Hepatocyte (in vitro differentiated cells): ENCODE data around the gene KLHL26. TPM values are rescaled to one million over a fixed set of nuclear protein-coding genes. Genes with fewer than 3 reads are reported as not detected.

ENCODE experiments used
- DNase-seq: peaks from one replicate; pipeline ENCODE4 v3.0.0-alpha.2; 2016; ENCODE audit warnings: low spot score
- H2AFZ ChIP-seq: fragments of 200-600 bp; sonication (generic); 2 replicates; pipeline ENCODE4 v1.6.0; 2016; ENCODE audit warnings: antibody characterized with exemption, mild to moderate bottlenecking
- H3K27ac ChIP-seq: fragments of 200-600 bp; sonication (generic); 2 replicates; pipeline ENCODE4 v1.5.1; 2016; ENCODE audit warnings: mild to moderate bottlenecking
- H3K27me3 ChIP-seq: fragments of 200-600 bp; sonication (generic); 2 replicates; pipeline ENCODE4 v1.6.1; 2016
- H3K36me3 ChIP-seq: fragments of 200-600 bp; sonication (generic); replicated peaks from 2 replicates; pipeline ENCODE4 v1.5.1; 2016; ENCODE audit warnings: low read depth; ENCODE audit not compliant: insufficient read depth
- H3K4me1 ChIP-seq: fragments of 200-600 bp; sonication (generic); 2 replicates; pipeline ENCODE4 v1.5.1; 2016; ENCODE audit warnings: mild to moderate bottlenecking, moderate library complexity; ENCODE audit not compliant: insufficient read depth
- H3K4me2 ChIP-seq: fragments of 200-600 bp; sonication (generic); 2 replicates; pipeline ENCODE4 v1.6.0; 2016
- H3K4me3 ChIP-seq: fragments of 200-600 bp; sonication (generic); 2 replicates; pipeline ENCODE4 v1.5.1; 2016; ENCODE audit warnings: mild to moderate bottlenecking
- H3K79me2 ChIP-seq: fragments of 200-600 bp; sonication (generic); 2 replicates; pipeline ENCODE4 v1.6.0; 2017; ENCODE audit warnings: mild to moderate bottlenecking
- H3K9me2 ChIP-seq: fragments of 200-600 bp; sonication (generic); replicated peaks from 2 replicates; pipeline ENCODE4 v1.6.0; 2017; ENCODE audit warnings: mild to moderate bottlenecking; ENCODE audit not compliant: insufficient read depth
- H3K9me3 ChIP-seq: fragments of 200-600 bp; sonication (generic); 2 replicates; pipeline ENCODE4 v1.5.1; 2016; ENCODE audit warnings: low read depth, mild to moderate bottlenecking
- H4K20me1 ChIP-seq: fragments of 200-600 bp; sonication (generic); 2 replicates; pipeline ENCODE4 v1.6.0; 2016; ENCODE audit warnings: mild to moderate bottlenecking; ENCODE audit not compliant: insufficient read depth, poor library complexity, severe bottlenecking
- EZH2 ChIP-seq: fragments of 200-600 bp; sonication (generic); IDR thresholded peaks from 2 replicates; pipeline ENCODE4 v1.6.1; 2016; ENCODE audit warnings: antibody characterized with exemption, mild to moderate bottlenecking, borderline replicate concordance
- EZH2phosphoT487 ChIP-seq: fragments of 200-600 bp; sonication (generic); IDR thresholded peaks from one replicate; pipeline ENCODE4 v1.6.1; 2018; ENCODE audit warnings: antibody characterized with exemption, mild to moderate bottlenecking, low read depth, moderate library complexity; ENCODE audit not compliant: unreplicated experiment, severe bottlenecking
- WGBS: methylation state at CpG from one replicate; pipeline ENCODE4 v1.1.6; 2016; ENCODE audit warnings: low lambda C conversion rate; ENCODE audit errors: missing lambda C conversion rate; 5-methylcytosine and 5-hydroxymethylcytosine counted together
- polyA plus RNA-seq: library from polyadenylated mRNA; unstranded; fragments of >200 nt; fragmentation: Nextera tagmentation; extraction: Ambion mirVana; gene quantifications from 2 replicates; pipeline ENCODE4 v1.2.1, GENCODE V29; 2016
- total RNA-seq: library from RNA; depleted of rRNA; stranded (reverse); fragments of >200 nt; gene quantifications from 2 replicates; pipeline ENCODE4 v1.2.3, GENCODE V29; 2014
- TF ChIP-seq, protein P1 (sequence below): fragments of 200-600 bp; sonication (generic); IDR thresholded peaks from 2 replicates; pipeline ENCODE4 v1.5.1; 2016; ENCODE audit warnings: antibody characterized with exemption, mild to moderate bottlenecking; ENCODE audit not compliant: poor library complexity

KLHL26 gene
- total and polyA plus RNA-seq, 2 experiments from 2014 or later, result 5.0 to 7.6 TPM

- Histone ChIP-seq H3K27ac (peak overlapping the region; percentile 62), H2AFZ (no peak overlapping the region), H3K9me3 (no peaks in the 10 kb centered on the region), H3K36me3 (no peaks in the 10 kb centered on the region), H3K27me3 (no peaks in the 10 kb centered on the region), H3K4me1 (peaks cover 22% of the 10 kb centered on the region), H3K9me2 (no peaks in the 10 kb centered on the region), H3K4me3 (no peak overlapping the region), H3K4me2 (peak overlapping the region; percentile 53), H3K79me2 (peaks cover 11% of the 10 kb centered on the region), H4K20me1 (peaks cover 3% of the 10 kb centered on the region)
- WGBS, result 46% methylated on average over 34 of the region's 34 CpGs
- TF ChIP-seq EZH2phosphoT487, result no peak
- TF ChIP-seq, protein P1, sequence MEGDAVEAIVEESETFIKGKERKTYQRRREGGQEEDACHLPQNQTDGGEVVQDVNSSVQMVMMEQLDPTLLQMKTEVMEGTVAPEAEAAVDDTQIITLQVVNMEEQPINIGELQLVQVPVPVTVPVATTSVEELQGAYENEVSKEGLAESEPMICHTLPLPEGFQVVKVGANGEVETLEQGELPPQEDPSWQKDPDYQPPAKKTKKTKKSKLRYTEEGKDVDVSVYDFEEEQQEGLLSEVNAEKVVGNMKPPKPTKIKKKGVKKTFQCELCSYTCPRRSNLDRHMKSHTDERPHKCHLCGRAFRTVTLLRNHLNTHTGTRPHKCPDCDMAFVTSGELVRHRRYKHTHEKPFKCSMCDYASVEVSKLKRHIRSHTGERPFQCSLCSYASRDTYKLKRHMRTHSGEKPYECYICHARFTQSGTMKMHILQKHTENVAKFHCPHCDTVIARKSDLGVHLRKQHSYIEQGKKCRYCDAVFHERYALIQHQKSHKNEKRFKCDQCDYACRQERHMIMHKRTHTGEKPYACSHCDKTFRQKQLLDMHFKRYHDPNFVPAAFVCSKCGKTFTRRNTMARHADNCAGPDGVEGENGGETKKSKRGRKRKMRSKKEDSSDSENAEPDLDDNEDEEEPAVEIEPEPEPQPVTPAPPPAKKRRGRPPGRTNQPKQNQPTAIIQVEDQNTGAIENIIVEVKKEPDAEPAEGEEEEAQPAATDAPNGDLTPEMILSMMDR, result no peak
- TF ChIP-seq EZH2, result no peak
- no peak for DNase-seq
Observed at GRCh38 chr19:18650468-18651041, 13.7 kb downstream of the KLHL26 start.

GRCh38 chr19:18651300-18651699 lies 14.5 kb downstream of the KLHL26 start:
- H3K27me3 ChIP-seq, result no peaks in the 10 kb centered on the region
- peaks cover 22% of the 10 kb centered on the region for H3K4me1 ChIP-seq
- TF ChIP-seq EZH2, result no peak
- TF ChIP-seq, protein P1, result no peak
- TF ChIP-seq EZH2phosphoT487, result no peak
- 90% methylated on average over 1 of the region's 1 CpG for WGBS
- no peaks in the 10 kb centered on the region for H3K9me3 ChIP-seq
- H3K36me3 ChIP-seq, result no peaks in the 10 kb centered on the region
- peaks cover 5% of the 10 kb centered on the region for H3K79me2 ChIP-seq
- peak overlapping the region; percentile 62 for H3K27ac ChIP-seq
- no peak overlapping the region for H3K4me2 ChIP-seq
- H3K4me3 ChIP-seq, result no peak overlapping the region
- no peak overlapping the region for H2AFZ ChIP-seq
- H3K9me2 ChIP-seq, result no peaks in the 10 kb centered on the region
- H4K20me1 ChIP-seq, result peaks cover 3% of the 10 kb centered on the region
- DNase-seq, result no peak

- Histone ChIP-seq H4K20me1 (peaks cover 3% of the 10 kb centered on the region), H3K79me2 (peaks cover 3% of the 10 kb centered on the region), H3K27me3 (no peaks in the 10 kb centered on the region), H3K4me3 (no peak overlapping the region), H2AFZ (no peak overlapping the region), H3K27ac (no peak overlapping the region), H3K9me3 (no peaks in the 10 kb centered on the region), H3K4me1 (peaks cover 22% of the 10 kb centered on the region), H3K36me3 (no peaks in the 10 kb centered on the region), H3K4me2 (no peak overlapping the region), H3K9me2 (no peaks in the 10 kb centered on the region)
- DNase-seq, result no peak
- WGBS, result 87% methylated on average over 6 of the region's 6 CpGs
- TF ChIP-seq, protein P1, result no peak
- no peak for TF ChIP-seq EZH2phosphoT487
- no peak for TF ChIP-seq EZH2
Observed at GRCh38 chr19:18651733-18652132, 14.9 kb downstream of the KLHL26 start.

- WGBS, result 100% methylated on average over 1 of the region's 1 CpG
- H4K20me1 ChIP-seq, result no peaks in the 10 kb centered on the region
- no peaks in the 10 kb centered on the region for H3K27me3 ChIP-seq
- no peaks in the 10 kb centered on the region for H3K36me3 ChIP-seq
- H3K4me1 ChIP-seq, result peaks cover 18% of the 10 kb centered on the region
- DNase-seq, result no peak
- no peak overlapping the region for H2AFZ ChIP-seq
- no peaks in the 10 kb centered on the region for H3K9me3 ChIP-seq
- no peak overlapping the region for H3K4me3 ChIP-seq
- H3K27ac ChIP-seq, result no peak overlapping the region
- H3K79me2 ChIP-seq, result no peaks in the 10 kb centered on the region
- TF ChIP-seq EZH2phosphoT487, result no peak
- TF ChIP-seq, protein P1, result no peak
- no peak for TF ChIP-seq EZH2
- no peak overlapping the region for H3K4me2 ChIP-seq
- no peaks in the 10 kb centered on the region for H3K9me2 ChIP-seq
Observed at GRCh38 chr19:18653853-18654252, 17.0 kb downstream of the KLHL26 start.
